ENCODE results near the gene ANKRD37.

ANKRD37 gene

GRCh38 chr4:185408432-185408831, 11.8 kb downstream of the ANKRD37 start:
- Histone ChIP-seq H3K27me3 (ENCODE audit: insufficient read depth, low read length) (no peaks in the 10 kb centered on the region), H3K4me3 (ENCODE audit: low read length) (no peak overlapping the region), H3K9me3 (ENCODE audit: low read length) (peaks cover 3% of the 10 kb centered on the region), H2AFZ (ENCODE audit: low read depth, low read length) (no peak overlapping the region), H3K36me3 (ENCODE audit: insufficient read depth, low read length) (peaks cover 53% of the 10 kb centered on the region), H3K4me1 (ENCODE audit: insufficient read depth, low read length) (no peaks in the 10 kb centered on the region)

GRCh38 chr4:185411849-185412248, 15.2 kb downstream of the ANKRD37 start:
- H3K4me3 ChIP-seq (ENCODE audit: low read length) = no peak overlapping the region
- H3K36me3 ChIP-seq (ENCODE audit: insufficient read depth, low read length) = peaks cover 65% of the 10 kb centered on the region
- no peaks in the 10 kb centered on the region for H3K27me3 ChIP-seq (ENCODE audit: insufficient read depth, low read length)
- no peak overlapping the region for H2AFZ ChIP-seq (ENCODE audit: low read depth, low read length)
- peaks cover 3% of the 10 kb centered on the region for H3K9me3 ChIP-seq (ENCODE audit: low read length)
- H3K4me1 ChIP-seq (ENCODE audit: insufficient read depth, low read length) = no peaks in the 10 kb centered on the region

- Histone ChIP-seq H3K36me3 (ENCODE audit: insufficient read depth, low read length) (peaks cover 71% of the 10 kb centered on the region), H3K27me3 (ENCODE audit: insufficient read depth, low read length) (no peaks in the 10 kb centered on the region), H3K4me1 (ENCODE audit: insufficient read depth, low read length) (no peaks in the 10 kb centered on the region), H3K4me3 (ENCODE audit: low read length) (no peak overlapping the region), H2AFZ (ENCODE audit: low read depth, low read length) (no peak overlapping the region), H3K9me3 (ENCODE audit: low read length) (peaks cover 3% of the 10 kb centered on the region)
Measured at GRCh38 chr4:185412412-185412811, 15.8 kb downstream of the ANKRD37 start.

GRCh38 chr4:185416955-185417354, 20.3 kb downstream of the ANKRD37 start:
- Histone ChIP-seq H3K4me1 (ENCODE audit: insufficient read depth, low read length) (no peaks in the 10 kb centered on the region), H2AFZ (ENCODE audit: low read depth, low read length) (no peak overlapping the region), H3K36me3 (ENCODE audit: insufficient read depth, low read length) (peaks cover 66% of the 10 kb centered on the region), H3K4me3 (ENCODE audit: low read length) (no peak overlapping the region), H3K9me3 (ENCODE audit: low read length) (no peaks in the 10 kb centered on the region), H3K27me3 (ENCODE audit: insufficient read depth, low read length) (no peaks in the 10 kb centered on the region)

- Histone ChIP-seq H3K36me3 (ENCODE audit: insufficient read depth, low read length) (peaks cover 32% of the 10 kb centered on the region), H3K27me3 (ENCODE audit: insufficient read depth, low read length) (no peaks in the 10 kb centered on the region), H2AFZ (ENCODE audit: low read depth, low read length) (no peak overlapping the region), H3K9me3 (ENCODE audit: low read length) (no peaks in the 10 kb centered on the region), H3K4me1 (ENCODE audit: insufficient read depth, low read length) (peaks cover 5% of the 10 kb centered on the region), H3K4me3 (ENCODE audit: low read length) (no peak overlapping the region)
Measured at GRCh38 chr4:185421366-185422124, 24.9 kb downstream of the ANKRD37 start.

GRCh38 chr4:185424905-185425646, 28.4 kb downstream of the ANKRD37 start:
- H3K36me3 ChIP-seq (ENCODE audit: insufficient read depth, low read length) = peaks cover 15% of the 10 kb centered on the region
- peak overlapping the region; percentile 79 for H3K4me3 ChIP-seq (ENCODE audit: low read length)
- H3K27me3 ChIP-seq (ENCODE audit: insufficient read depth, low read length) = no peaks in the 10 kb centered on the region
- H3K4me1 ChIP-seq (ENCODE audit: insufficient read depth, low read length) = peaks cover 5% of the 10 kb centered on the region
- peak overlapping the region; percentile 89 for H2AFZ ChIP-seq (ENCODE audit: low read depth, low read length)
- H3K9me3 ChIP-seq (ENCODE audit: low read length) = no peaks in the 10 kb centered on the region

- Histone ChIP-seq H3K27me3 (ENCODE audit: insufficient read depth, low read length) (no peaks in the 10 kb centered on the region), H3K36me3 (ENCODE audit: insufficient read depth, low read length) (peaks cover 15% of the 10 kb centered on the region), H3K9me3 (ENCODE audit: low read length) (no peaks in the 10 kb centered on the region), H3K4me1 (ENCODE audit: insufficient read depth, low read length) (peaks cover 5% of the 10 kb centered on the region), H3K4me3 (ENCODE audit: low read length) (peak within 1 kb of the TSS; percentile 79), H2AFZ (ENCODE audit: low read depth, low read length) (peak within 1 kb of the TSS; percentile 89)
Measured at GRCh38 chr4:185425647-185426352, 29.2 kb downstream of the ANKRD37 start, which contains the start of gene UFSP2. TSS of gene UFSP2 (minus strand) at chr4:185425964. CDS start at chr4:185425868, 96 bp downstream.

GRCh38 chr4:185426960-185427688, 30.5 kb downstream of the ANKRD37 start:
- H3K4me3 ChIP-seq (ENCODE audit: low read length) = no peak overlapping the region
- no peak overlapping the region for H2AFZ ChIP-seq (ENCODE audit: low read depth, low read length)
- H3K9me3 ChIP-seq (ENCODE audit: low read length) = no peaks in the 10 kb centered on the region
- peaks cover 5% of the 10 kb centered on the region for H3K4me1 ChIP-seq (ENCODE audit: insufficient read depth, low read length)
- peaks cover 2% of the 10 kb centered on the region for H3K36me3 ChIP-seq (ENCODE audit: insufficient read depth, low read length)
- no peaks in the 10 kb centered on the region for H3K27me3 ChIP-seq (ENCODE audit: insufficient read depth, low read length)

- no peaks in the 10 kb centered on the region for H3K36me3 ChIP-seq (ENCODE audit: insufficient read depth, low read length)
- no peak overlapping the region for H2AFZ ChIP-seq (ENCODE audit: low read depth, low read length)
- H3K4me1 ChIP-seq (ENCODE audit: insufficient read depth, low read length) = peaks cover 5% of the 10 kb centered on the region
- H3K9me3 ChIP-seq (ENCODE audit: low read length) = no peaks in the 10 kb centered on the region
- no peak overlapping the region for H3K4me3 ChIP-seq (ENCODE audit: low read length)
- H3K27me3 ChIP-seq (ENCODE audit: insufficient read depth, low read length) = no peaks in the 10 kb centered on the region
Measured at GRCh38 chr4:185429660-185430059, 33.0 kb downstream of the ANKRD37 start.

- no peak overlapping the region for H3K4me3 ChIP-seq (ENCODE audit: low read length)
- H3K36me3 ChIP-seq (ENCODE audit: insufficient read depth, low read length) = no peaks in the 10 kb centered on the region
- no peaks in the 10 kb centered on the region for H3K27me3 ChIP-seq (ENCODE audit: insufficient read depth, low read length)
- H3K9me3 ChIP-seq (ENCODE audit: low read length) = no peaks in the 10 kb centered on the region
- H2AFZ ChIP-seq (ENCODE audit: low read depth, low read length) = no peak overlapping the region
- no peaks in the 10 kb centered on the region for H3K4me1 ChIP-seq (ENCODE audit: insufficient read depth, low read length)
Measured at GRCh38 chr4:185435466-185435865, 38.8 kb downstream of the ANKRD37 start.

GRCh38 chr4:185437809-185438208, 41.2 kb downstream of the ANKRD37 start:
- Histone ChIP-seq H3K4me1 (ENCODE audit: insufficient read depth, low read length) (no peaks in the 10 kb centered on the region), H3K4me3 (ENCODE audit: low read length) (no peak overlapping the region), H2AFZ (ENCODE audit: low read depth, low read length) (no peak overlapping the region), H3K9me3 (ENCODE audit: low read length) (no peaks in the 10 kb centered on the region), H3K36me3 (ENCODE audit: insufficient read depth, low read length) (no peaks in the 10 kb centered on the region), H3K27me3 (ENCODE audit: insufficient read depth, low read length) (no peaks in the 10 kb centered on the region)

- no peaks in the 10 kb centered on the region for H3K36me3 ChIP-seq (ENCODE audit: insufficient read depth, low read length)
- H3K4me3 ChIP-seq (ENCODE audit: low read length) = no peak overlapping the region
- no peak overlapping the region for H2AFZ ChIP-seq (ENCODE audit: low read depth, low read length)
- no peaks in the 10 kb centered on the region for H3K4me1 ChIP-seq (ENCODE audit: insufficient read depth, low read length)
- H3K27me3 ChIP-seq (ENCODE audit: insufficient read depth, low read length) = no peaks in the 10 kb centered on the region
- H3K9me3 ChIP-seq (ENCODE audit: low read length) = no peaks in the 10 kb centered on the region
Measured at GRCh38 chr4:185441479-185441878, 44.8 kb downstream of the ANKRD37 start.

Measured in neuron (in vitro differentiated cells).